SK-N-SH (cell line): ENCODE measurements around the gene GNAI1. TPM values are rescaled to one million over a fixed set of nuclear protein-coding genes. Genes with fewer than 3 reads are reported as not detected.

Experiments used
- CTCF ChIA-PET: fragments of 300-600, 350-600 bp; formaldehyde crosslinking; extraction: SDS; loops from one replicate; lab custom pipeline; 2021; lab: Yijun Ruan, JAX
- POLR2A ChIA-PET: fragments of 350-600 bp; sonication (Branson Sonifier 250); formaldehyde crosslinking; extraction: SDS; loops from one replicate; lab custom pipeline; 2020; ENCODE audit warnings: antibody characterized with exemption, inconsistent platforms; lab: Yijun Ruan, JAX
- DNase-seq: peaks from one replicate; pipeline ENCODE4 v3.0.0; 2012
- H2AFZ ChIP-seq: fragments of 200-600 bp; sonication (generic); 2 replicates; pipeline ENCODE4 v1.8.1; 2016; ENCODE audit warnings: antibody characterized with exemption, mild to moderate bottlenecking, low read depth
- H3F3A ChIP-seq: fragments of 200-600 bp; sonication (generic); replicated peaks from 2 replicates; pipeline ENCODE3; 2016; ENCODE audit warnings: antibody characterized with exemption, mild to moderate bottlenecking; ENCODE audit not compliant: insufficient read depth
- H3K27ac ChIP-seq, 2 experiments: fragments of 200-500 bp in 1 of 2; fragments of 200-600 bp in 1 of 2; sonication (Bioruptor generic) in 1 of 2; sonication (generic), shearing (Covaris generic) in 1 of 2; 2 replicates each; pipeline versions ENCODE4 v1.5.1 to v1.6.1; 2014 to 2016; ENCODE audit warnings: low read depth in 2 of 2, inconsistent platforms in 1 of 2, low read length in 1 of 2, mild to moderate bottlenecking in 1 of 2, mixed read lengths in 1 of 2
- H3K27me3 ChIP-seq: fragments of 200-600 bp; sonication (generic), shearing (Covaris generic); 2 replicates; pipeline ENCODE4 v1.6.1; 2016; ENCODE audit warnings: mixed run types; ENCODE audit not compliant: insufficient read depth
- H3K36me3 ChIP-seq, 2 experiments: fragments of 200-500 bp in 1 of 2; fragments of 200-600 bp in 1 of 2; sonication (Bioruptor generic) in 1 of 2; sonication (generic) in 1 of 2; replicated peaks in 1 of 2; 2 replicates each; pipeline versions ENCODE3 to v1.5.1; 2014 to 2016; ENCODE audit warnings: low read length in 1 of 2, mild to moderate bottlenecking in 1 of 2; ENCODE audit not compliant: insufficient read depth in 2 of 2, control insufficient read depth in 1 of 2
- H3K4me1 ChIP-seq, 2 experiments: fragments of 200-500 bp in 1 of 2; fragments of 200-600 bp in 1 of 2; sonication (Bioruptor generic) in 1 of 2; sonication (generic), shearing (Covaris generic) in 1 of 2; 2 replicates each; pipeline versions ENCODE4 v1.5.1 to v1.6.1; 2014 to 2016; ENCODE audit warnings: low read depth in 1 of 2, low read length in 1 of 2, mixed run types in 1 of 2; ENCODE audit not compliant: insufficient read depth in 2 of 2, control insufficient read depth in 1 of 2
- H3K4me2 ChIP-seq: fragments of 200-600 bp; sonication (generic), shearing (Covaris generic); 2 replicates; pipeline ENCODE4 v1.6.1; 2017; ENCODE audit warnings: mixed run types
- H3K4me3 ChIP-seq, 2 experiments: fragments of 200-500 bp in 1 of 2; fragments of 200-600 bp in 1 of 2; sonication (Bioruptor generic) in 1 of 2; sonication (generic), shearing (Covaris generic) in 1 of 2; 2 replicates each; pipeline versions ENCODE4 v1.5.1 to v1.8.1; 2014 to 2016; ENCODE audit warnings: low read depth in 2 of 2, inconsistent platforms in 1 of 2, low read length in 1 of 2, mild to moderate bottlenecking in 1 of 2, mixed read lengths in 1 of 2, moderate library complexity in 1 of 2
- H3K79me2 ChIP-seq: fragments of 200-600 bp; sonication (generic); 2 replicates; pipeline ENCODE4 v1.8.1; 2017; ENCODE audit warnings: mild to moderate bottlenecking; ENCODE audit not compliant: insufficient read depth
- H3K9ac ChIP-seq: fragments of 200-600 bp; sonication (generic); 2 replicates; pipeline ENCODE4 v1.6.1; 2017; ENCODE audit warnings: mixed run types
- H3K9me2 ChIP-seq: fragments of 200-600 bp; sonication (generic); 2 replicates; pipeline ENCODE4 v1.6.1; 2017; ENCODE audit warnings: mixed run types
- H3K9me3 ChIP-seq: fragments of 200-600 bp; sonication (generic); 2 replicates; pipeline ENCODE4 v1.6.1; 2017; ENCODE audit warnings: mixed run types, mild to moderate bottlenecking, moderate library complexity
- H4K20me1 ChIP-seq: fragments of 200-600 bp; sonication (generic); 2 replicates; pipeline ENCODE4 v1.6.1; 2017; ENCODE audit warnings: mild to moderate bottlenecking, mixed run types; ENCODE audit not compliant: insufficient read depth
- CHD2 ChIP-seq: fragments of 150-350 bp; IDR thresholded peaks from 2 replicates; pipeline ENCODE4 v1.6.1; 2018; ENCODE audit warnings: low read length; ENCODE audit not compliant: partially characterized antibody
- EZH2phosphoT487 ChIP-seq: fragments of 200-600 bp; sonication (generic); IDR thresholded peaks from 2 replicates; pipeline ENCODE4 v1.6.1; 2017; ENCODE audit warnings: low read depth, mixed run types, mild to moderate bottlenecking, antibody characterized with exemption, moderate library complexity, borderline replicate concordance
- FOSL2 ChIP-seq: IDR thresholded peaks from 2 replicates; pipeline ENCODE4 v1.4.0; 2012; ENCODE audit warnings: low read depth, mild to moderate bottlenecking, moderate library complexity, borderline replicate concordance
- FOXM1 ChIP-seq: IDR thresholded peaks from 2 replicates; pipeline ENCODE4 v1.4.0; 2012; ENCODE audit warnings: low read depth, mild to moderate bottlenecking
- GABPA ChIP-seq: IDR thresholded peaks from 2 replicates; pipeline ENCODE4 v1.4.0; 2012; ENCODE audit warnings: low read depth, mild to moderate bottlenecking
- GATA2 ChIP-seq: sonication (generic); formaldehyde crosslinking; IDR thresholded peaks from 2 replicates; pipeline ENCODE4 v1.5.0; 2020; ENCODE audit warnings: mild to moderate bottlenecking, missing genetic modification reagents
- NFIC ChIP-seq: IDR thresholded peaks from 2 replicates; pipeline ENCODE4 v1.4.0; 2012; ENCODE audit warnings: borderline replicate concordance
- NRF1 ChIP-seq: IDR thresholded peaks from 2 replicates; pipeline ENCODE4 v1.6.1; 2012; ENCODE audit warnings: low read depth, mild to moderate bottlenecking, low read length
- POLR2AphosphoS5 ChIP-seq: IDR thresholded peaks from 2 replicates; pipeline ENCODE4 v1.6.1; 2012; ENCODE audit warnings: low read depth, low read length
- SIN3A ChIP-seq: IDR thresholded peaks from 2 replicates; pipeline ENCODE4 v1.6.1; 2012; ENCODE audit warnings: low read depth, mild to moderate bottlenecking, low read length, moderate library complexity, borderline replicate concordance
- TCF12 ChIP-seq: IDR thresholded peaks from 2 replicates; pipeline ENCODE4 v1.4.0; 2012
- TEAD4 ChIP-seq: IDR thresholded peaks from 2 replicates; pipeline ENCODE4 v1.4.0; 2012; ENCODE audit warnings: mild to moderate bottlenecking, borderline replicate concordance; ENCODE audit not compliant: insufficient read depth
- WGBS: methylation state at CpG from one replicate; pipeline ENCODE4 v1.1.6; 2017; ENCODE audit warnings: low lambda C conversion rate; 5-methylcytosine and 5-hydroxymethylcytosine counted together
- polyA plus RNA-seq, 3 experiments: library from polyadenylated mRNA; depleted of rRNA; stranded (reverse); fragments of >200 nt; gene quantifications; 2 replicates each; pipeline ENCODE4 v1.2.3, GENCODE V29; 2012
- TF ChIP-seq, protein P1 (sequence below): IDR thresholded peaks from 2 replicates; pipeline ENCODE4 v1.4.0; 2012; ENCODE audit warnings: low read depth
- TF ChIP-seq, protein P2 (sequence below): IDR thresholded peaks from 2 replicates; pipeline ENCODE4 v1.6.1; 2012; ENCODE audit warnings: mild to moderate bottlenecking, low read depth, low read length, moderate library complexity
- TF ChIP-seq, protein P3 (sequence below): IDR thresholded peaks from 2 replicates; pipeline ENCODE4 v1.4.0; 2012; ENCODE audit warnings: low read depth, borderline replicate concordance
- TF ChIP-seq, protein P4 (sequence below): IDR thresholded peaks from 2 replicates; pipeline ENCODE4 v1.4.0; 2012; ENCODE audit warnings: low read depth, borderline replicate concordance

The GNAI1 gene
- polyA plus RNA-seq, 1 of the 3 experiments (the other 2 are of a cell fraction): 69.1 TPM

DNA sequence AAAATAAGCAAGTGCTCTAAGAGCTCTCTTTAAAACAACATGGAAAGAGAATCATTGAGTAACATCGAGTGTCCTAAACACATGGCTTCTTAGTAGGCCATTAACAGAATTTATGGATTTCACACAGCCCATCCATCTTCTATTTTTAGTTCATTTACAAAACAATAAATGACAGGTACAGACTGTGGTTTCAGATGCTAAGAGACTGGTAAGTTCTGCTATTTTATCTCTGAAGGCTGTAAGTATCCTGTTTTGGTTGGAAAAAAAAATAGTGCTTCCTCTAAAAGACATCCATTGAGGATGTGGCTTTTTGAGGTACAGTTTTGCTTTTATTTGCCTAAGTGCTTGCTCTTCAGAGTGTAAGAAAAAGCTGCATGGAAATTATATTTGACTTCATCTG, 27.4 kb upstream of the GNAI1 start (continued):
- no peak for TF ChIP-seq GATA2 (CRISPR knock-in tag)
- TF ChIP-seq, protein P1, sequence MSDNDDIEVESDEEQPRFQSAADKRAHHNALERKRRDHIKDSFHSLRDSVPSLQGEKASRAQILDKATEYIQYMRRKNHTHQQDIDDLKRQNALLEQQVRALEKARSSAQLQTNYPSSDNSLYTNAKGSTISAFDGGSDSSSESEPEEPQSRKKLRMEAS: no peak
- TF ChIP-seq POLR2AphosphoS5: no peak
- no peak for TF ChIP-seq SIN3A
- no peak for TF ChIP-seq GABPA

DNA sequence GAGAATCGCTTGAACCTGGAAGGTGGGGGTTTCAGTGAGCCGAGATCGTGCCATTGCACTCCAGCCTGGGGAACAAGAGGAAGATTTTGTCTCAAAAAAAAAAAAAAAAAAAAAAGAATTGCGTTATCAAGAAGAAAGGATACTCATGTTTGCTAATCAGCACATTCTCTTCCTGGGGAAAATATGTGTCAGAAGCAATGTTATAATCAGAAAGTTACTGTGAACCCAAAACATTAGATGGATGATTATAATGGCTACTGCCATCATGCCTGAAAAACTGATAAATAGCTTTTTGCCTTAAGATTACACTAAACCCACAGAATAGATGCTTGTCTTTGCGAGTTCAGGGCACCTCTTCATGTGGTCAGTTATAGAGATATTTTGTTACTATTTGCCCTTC, 24.3 kb upstream of the GNAI1 start:
- Histone ChIP-seq H3K9me2 (no peaks in the 10 kb centered on the region), H3K4me2 (no peak overlapping the region), H3K36me3 (no peaks in the 10 kb centered on the region), H3K9ac (no peak overlapping the region), H3F3A (no peaks in the 10 kb centered on the region), H3K9me3 (no peaks in the 10 kb centered on the region), H3K4me1 (no peaks in the 10 kb centered on the region), H3K79me2 (no peaks in the 10 kb centered on the region), H2AFZ (no peak overlapping the region), H4K20me1 (no peaks in the 10 kb centered on the region), H3K27me3 (no peaks in the 10 kb centered on the region), H3K4me3 (no peak overlapping the region), H3K27ac (no peak overlapping the region)
- WGBS: 96% methylated on average over 5 of the region's 5 CpGs
- ChIA-PET CTCF (interaction anchor here (0.7 to 3.6 kb wide), 3 partner anchors 14 to 280 kb away, joined by 3 to 15 read pairs (median 4); no protein-coding TSS in a partner anchor), POLR2A (no interaction called here)
- TF ChIP-seq, protein P2, sequence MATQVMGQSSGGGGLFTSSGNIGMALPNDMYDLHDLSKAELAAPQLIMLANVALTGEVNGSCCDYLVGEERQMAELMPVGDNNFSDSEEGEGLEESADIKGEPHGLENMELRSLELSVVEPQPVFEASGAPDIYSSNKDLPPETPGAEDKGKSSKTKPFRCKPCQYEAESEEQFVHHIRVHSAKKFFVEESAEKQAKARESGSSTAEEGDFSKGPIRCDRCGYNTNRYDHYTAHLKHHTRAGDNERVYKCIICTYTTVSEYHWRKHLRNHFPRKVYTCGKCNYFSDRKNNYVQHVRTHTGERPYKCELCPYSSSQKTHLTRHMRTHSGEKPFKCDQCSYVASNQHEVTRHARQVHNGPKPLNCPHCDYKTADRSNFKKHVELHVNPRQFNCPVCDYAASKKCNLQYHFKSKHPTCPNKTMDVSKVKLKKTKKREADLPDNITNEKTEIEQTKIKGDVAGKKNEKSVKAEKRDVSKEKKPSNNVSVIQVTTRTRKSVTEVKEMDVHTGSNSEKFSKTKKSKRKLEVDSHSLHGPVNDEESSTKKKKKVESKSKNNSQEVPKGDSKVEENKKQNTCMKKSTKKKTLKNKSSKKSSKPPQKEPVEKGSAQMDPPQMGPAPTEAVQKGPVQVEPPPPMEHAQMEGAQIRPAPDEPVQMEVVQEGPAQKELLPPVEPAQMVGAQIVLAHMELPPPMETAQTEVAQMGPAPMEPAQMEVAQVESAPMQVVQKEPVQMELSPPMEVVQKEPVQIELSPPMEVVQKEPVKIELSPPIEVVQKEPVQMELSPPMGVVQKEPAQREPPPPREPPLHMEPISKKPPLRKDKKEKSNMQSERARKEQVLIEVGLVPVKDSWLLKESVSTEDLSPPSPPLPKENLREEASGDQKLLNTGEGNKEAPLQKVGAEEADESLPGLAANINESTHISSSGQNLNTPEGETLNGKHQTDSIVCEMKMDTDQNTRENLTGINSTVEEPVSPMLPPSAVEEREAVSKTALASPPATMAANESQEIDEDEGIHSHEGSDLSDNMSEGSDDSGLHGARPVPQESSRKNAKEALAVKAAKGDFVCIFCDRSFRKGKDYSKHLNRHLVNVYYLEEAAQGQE: no peak
- no peak for TF ChIP-seq FOXM1
- TF ChIP-seq TEAD4: no peak
- no peak for TF ChIP-seq TCF12
- TF ChIP-seq FOSL2: no peak
- TF ChIP-seq, protein P3, sequence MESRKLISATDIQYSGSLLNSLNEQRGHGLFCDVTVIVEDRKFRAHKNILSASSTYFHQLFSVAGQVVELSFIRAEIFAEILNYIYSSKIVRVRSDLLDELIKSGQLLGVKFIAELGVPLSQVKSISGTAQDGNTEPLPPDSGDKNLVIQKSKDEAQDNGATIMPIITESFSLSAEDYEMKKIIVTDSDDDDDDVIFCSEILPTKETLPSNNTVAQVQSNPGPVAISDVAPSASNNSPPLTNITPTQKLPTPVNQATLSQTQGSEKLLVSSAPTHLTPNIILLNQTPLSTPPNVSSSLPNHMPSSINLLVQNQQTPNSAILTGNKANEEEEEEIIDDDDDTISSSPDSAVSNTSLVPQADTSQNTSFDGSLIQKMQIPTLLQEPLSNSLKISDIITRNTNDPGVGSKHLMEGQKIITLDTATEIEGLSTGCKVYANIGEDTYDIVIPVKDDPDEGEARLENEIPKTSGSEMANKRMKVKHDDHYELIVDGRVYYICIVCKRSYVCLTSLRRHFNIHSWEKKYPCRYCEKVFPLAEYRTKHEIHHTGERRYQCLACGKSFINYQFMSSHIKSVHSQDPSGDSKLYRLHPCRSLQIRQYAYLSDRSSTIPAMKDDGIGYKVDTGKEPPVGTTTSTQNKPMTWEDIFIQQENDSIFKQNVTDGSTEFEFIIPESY: no peak
- TF ChIP-seq EZH2phosphoT487: no peak
- TF ChIP-seq, protein P1: no peak
- TF ChIP-seq GATA2 (CRISPR knock-in tag): no peak
- TF ChIP-seq NFIC: no peak
- TF ChIP-seq CHD2: no peak
- TF ChIP-seq, protein P4, sequence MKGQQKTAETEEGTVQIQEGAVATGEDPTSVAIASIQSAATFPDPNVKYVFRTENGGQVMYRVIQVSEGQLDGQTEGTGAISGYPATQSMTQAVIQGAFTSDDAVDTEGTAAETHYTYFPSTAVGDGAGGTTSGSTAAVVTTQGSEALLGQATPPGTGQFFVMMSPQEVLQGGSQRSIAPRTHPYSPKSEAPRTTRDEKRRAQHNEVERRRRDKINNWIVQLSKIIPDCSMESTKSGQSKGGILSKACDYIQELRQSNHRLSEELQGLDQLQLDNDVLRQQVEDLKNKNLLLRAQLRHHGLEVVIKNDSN: no peak
- no peak for TF ChIP-seq NRF1
- no peak for TF ChIP-seq SIN3A
- no peak for DNase-seq
